ENCODE data around the gene C16orf90. TPM values are rescaled to one million over a fixed set of nuclear protein-coding genes. Genes with fewer than 3 reads are reported as not detected.

Gene C16orf90
- total RNA-seq, 1 donor from 2014 or later = not detected

- Histone ChIP-seq H3K9ac (ENCODE audit: low read length) (no peak overlapping the region), H3K9me3 (ENCODE audit: insufficient read depth, low read depth, low read length) (no peaks in the 10 kb centered on the region), H3K4me2 (ENCODE audit: low read length) (no peak overlapping the region), H3K79me2 (ENCODE audit: insufficient read depth, low read length) (peaks cover 42% of the 10 kb centered on the region), H3K27me3 (ENCODE audit: insufficient read depth, low read length) (no peaks in the 10 kb centered on the region), H2AFZ (ENCODE audit: low read depth, low read length) (no peak overlapping the region), H3K36me3 (ENCODE audit: insufficient read depth, low read length) (peaks cover 18% of the 10 kb centered on the region), H3K4me1 (ENCODE audit: insufficient read depth, low read length) (peaks cover 5% of the 10 kb centered on the region), H4K20me1 (ENCODE audit: insufficient read depth, low read length) (peaks cover 73% of the 10 kb centered on the region), H3K4me3 (ENCODE audit: insufficient read depth, low read depth, low read length) (no peak overlapping the region), H3K27ac (ENCODE audit: low read depth, low read length) (no peak overlapping the region)
- Mint-ChIP-seq H3K4me3 (ENCODE audit: unreplicated experiment) (no peak overlapping the region), H3K36me3 (ENCODE audit: low read depth, unreplicated experiment) (peaks cover 31% of the 10 kb centered on the region), H3K4me1 (ENCODE audit: low read depth, unreplicated experiment) (peaks cover 15% of the 10 kb centered on the region), H3K9me3 (ENCODE audit: unreplicated experiment) (peaks cover 4% of the 10 kb centered on the region), H3K27ac (ENCODE audit: unreplicated experiment) (no peak overlapping the region), H3K27me3 (ENCODE audit: low read depth, unreplicated experiment) (no peaks in the 10 kb centered on the region)
- FAIRE-seq (no peak), DNase-seq (ENCODE audit: low read depth) (no peak)
- TF ChIP-seq EZH2 (IDR thresholded peaks at IDR 0.05; ENCODE audit: insufficient read depth, low read length) = no peak
- no peak for TF ChIP-seq CTCF (IDR thresholded peaks at IDR 0.05; ENCODE audit: insufficient read depth, low read depth, low read length)
Observed at GRCh38 chr16:3479654-3480216, 15.6 kb downstream of the C16orf90 start.

- peaks cover 4% of the 10 kb centered on the region for H3K9me3 Mint-ChIP-seq (ENCODE audit: unreplicated experiment)
Observed at GRCh38 chr16:3478242-3478925, 16.9 kb downstream of the C16orf90 start.

More at GRCh38 chr16:3478242-3478925, 16.9 kb downstream of the C16orf90 start:
- Histone ChIP-seq H3K27me3 (ENCODE audit: insufficient read depth, low read length) (no peaks in the 10 kb centered on the region), H3K9ac (ENCODE audit: low read length) (no peak overlapping the region), H2AFZ (ENCODE audit: low read depth, low read length) (no peak overlapping the region), H3K36me3 (ENCODE audit: insufficient read depth, low read length) (peaks cover 14% of the 10 kb centered on the region), H4K20me1 (ENCODE audit: insufficient read depth, low read length) (peaks cover 79% of the 10 kb centered on the region), H3K4me3 (ENCODE audit: insufficient read depth, low read depth, low read length) (no peak overlapping the region), H3K79me2 (ENCODE audit: insufficient read depth, low read length) (peaks cover 56% of the 10 kb centered on the region), H3K27ac (ENCODE audit: low read depth, low read length) (no peak overlapping the region), H3K9me3 (ENCODE audit: insufficient read depth, low read depth, low read length) (no peaks in the 10 kb centered on the region), H3K4me2 (ENCODE audit: low read length) (no peak overlapping the region), H3K4me1 (ENCODE audit: insufficient read depth, low read length) (peaks cover 5% of the 10 kb centered on the region)
- H3K36me3 Mint-ChIP-seq (ENCODE audit: low read depth, unreplicated experiment) = peaks cover 31% of the 10 kb centered on the region
- DNase-seq (ENCODE audit: low read depth) (no peak), FAIRE-seq (no peak)
- H3K4me3 Mint-ChIP-seq (ENCODE audit: unreplicated experiment) = no peak overlapping the region
- H3K4me1 Mint-ChIP-seq (ENCODE audit: low read depth, unreplicated experiment) = peaks cover 15% of the 10 kb centered on the region
- H3K27me3 Mint-ChIP-seq (ENCODE audit: low read depth, unreplicated experiment) = no peaks in the 10 kb centered on the region
- peak overlapping the region; percentile 58 for H3K27ac Mint-ChIP-seq (ENCODE audit: unreplicated experiment)
- TF ChIP-seq CTCF (IDR thresholded peaks at IDR 0.05; ENCODE audit: insufficient read depth, low read depth, low read length) (no peak), EZH2 (IDR thresholded peaks at IDR 0.05; ENCODE audit: insufficient read depth, low read length) (no peak)

Data from astrocyte (in vitro differentiated cells and primary cell).